SK-N-MC (cell line): ENCODE data around the gene TOP3A.

Experiments used
- FOXP2 ChIP-seq: optimal IDR thresholded peaks from 2 replicates; pipeline ENCODE3; 2011; ENCODE audit warnings: mild to moderate bottlenecking, moderate library complexity; ENCODE audit not compliant: insufficient read depth; ENCODE audit errors: extremely low read length, control extremely low read depth
- POLR2AphosphoS5 ChIP-seq: IDR thresholded peaks from 2 replicates; pipeline ENCODE4 v1.6.1; 2012; ENCODE audit warnings: mild to moderate bottlenecking, low read depth, low read length, borderline replicate concordance

GRCh38 chr17:18262111-18262510 is 52.7 kb downstream of the TOP3A start:
- TF ChIP-seq POLR2AphosphoS5 (no peak), FOXP2 (no peak)
